Measurements from ENCODE around the gene ANXA11.

ANXA11 gene

DNA sequence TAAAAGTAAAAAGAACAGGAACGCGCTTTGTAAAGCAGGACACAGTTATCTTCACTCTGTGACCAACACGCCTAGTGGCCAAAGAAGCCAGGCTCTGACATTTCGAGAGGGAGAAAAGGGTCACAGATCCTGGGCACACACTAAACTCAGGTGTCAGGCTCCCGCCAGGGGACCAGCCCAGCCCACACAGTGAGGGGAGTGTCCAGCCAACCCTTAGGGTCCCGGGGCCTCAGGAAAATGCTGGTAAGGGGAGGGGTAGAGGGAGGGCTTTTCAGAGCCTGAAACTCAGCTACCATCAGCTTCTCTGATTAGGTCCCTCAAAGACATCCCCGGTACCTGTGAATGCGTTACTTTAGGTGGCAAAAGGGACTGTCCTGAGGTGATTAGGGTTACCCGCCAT is 16.6 kb downstream of the ANXA11 start:
- TF ChIP-seq CTCF (IDR thresholded peaks at IDR 0.05): no peak

GRCh38 chr10:80187465-80188409 is 17.6 kb downstream of the ANXA11 start:
- no peak for TF ChIP-seq CTCF (IDR thresholded peaks at IDR 0.05)

DNA sequence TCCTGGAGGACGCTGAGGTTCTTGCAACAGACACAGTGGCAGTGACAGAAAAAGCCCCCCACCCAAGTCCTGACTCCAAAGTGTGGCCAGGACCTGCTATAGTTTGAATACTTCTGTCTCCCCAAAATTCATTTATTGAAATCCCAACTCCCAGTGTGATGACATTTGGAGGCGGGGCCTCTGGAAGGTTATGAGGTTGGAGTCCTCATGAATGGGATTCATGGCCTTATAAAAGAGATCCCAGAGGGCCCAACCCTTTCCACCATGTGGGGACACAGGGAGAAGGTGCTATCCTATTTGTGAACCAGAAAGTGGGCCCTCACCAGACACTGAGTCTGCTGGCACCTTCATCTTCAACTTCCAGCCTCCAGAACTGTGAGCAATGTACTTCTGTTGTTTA is 18.3 kb downstream of the ANXA11 start:
- TF ChIP-seq CTCF (IDR thresholded peaks at IDR 0.05): no peak

DNA sequence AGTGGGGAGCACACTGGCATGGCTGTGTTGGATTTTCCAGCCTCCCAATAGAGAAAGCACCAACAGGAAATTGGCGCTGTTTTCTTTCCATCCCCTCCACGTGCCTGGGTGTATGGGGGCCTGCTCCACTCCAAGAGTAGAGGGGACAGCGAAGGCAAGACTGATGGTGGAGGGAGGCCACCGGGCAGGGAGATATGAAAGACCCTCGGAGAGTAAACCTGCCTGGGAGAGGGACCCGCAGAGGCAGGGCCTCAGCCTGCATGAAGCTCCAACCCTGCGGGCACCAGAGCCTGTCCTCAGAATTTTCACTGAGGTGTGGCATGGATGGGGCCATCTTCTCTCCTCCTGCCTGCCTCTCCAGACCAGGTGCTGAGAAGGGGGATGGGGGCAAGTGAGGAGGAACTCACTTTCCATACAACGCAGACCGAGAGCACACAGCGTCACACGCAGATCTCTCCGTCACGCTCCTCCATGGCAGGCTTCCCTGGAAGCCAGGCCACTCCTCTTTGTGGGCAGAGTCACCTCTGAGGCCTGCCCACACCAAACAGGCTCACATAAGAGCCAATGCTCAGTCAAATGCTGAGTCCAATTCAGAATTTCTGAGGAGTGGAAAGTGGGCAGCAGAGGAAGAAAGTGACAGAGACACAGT is 18.8 kb downstream of the ANXA11 start:
- no peak for TF ChIP-seq CTCF (IDR thresholded peaks at IDR 0.05)

DNA sequence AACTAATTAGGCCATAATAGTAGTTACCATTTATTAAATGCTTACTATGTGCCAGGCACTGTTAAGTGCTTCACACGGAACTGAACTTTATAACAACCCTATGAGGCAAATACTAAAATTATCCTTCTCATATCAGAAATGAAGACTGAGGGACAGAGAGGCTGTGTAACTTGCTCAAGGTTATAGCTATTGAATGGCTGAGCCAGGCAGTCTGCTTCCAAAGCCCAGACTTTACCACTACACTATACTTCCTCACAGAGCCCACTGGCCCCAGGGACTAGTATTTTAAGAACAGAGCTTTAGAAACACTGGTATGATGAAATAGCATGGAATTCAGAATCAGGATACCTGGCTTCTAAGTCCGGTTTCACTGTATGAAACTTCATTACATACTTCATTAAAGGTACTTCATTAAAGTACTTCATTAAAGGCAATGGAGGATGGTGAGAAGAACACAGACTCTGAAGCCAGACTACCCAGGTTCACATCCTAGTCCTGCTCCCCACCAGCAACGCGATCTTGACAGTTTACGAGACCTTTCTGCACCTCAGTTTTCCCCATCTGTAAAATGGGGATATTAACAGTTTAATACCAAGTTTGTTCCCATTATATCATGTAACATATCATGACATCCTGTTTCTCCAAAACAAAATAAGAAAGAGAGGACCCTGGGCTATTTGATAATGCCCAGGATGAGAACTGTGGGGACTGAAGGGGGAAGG is 19.6 kb downstream of the ANXA11 start:
- TF ChIP-seq CTCF (IDR thresholded peaks at IDR 0.05): no peak

DNA sequence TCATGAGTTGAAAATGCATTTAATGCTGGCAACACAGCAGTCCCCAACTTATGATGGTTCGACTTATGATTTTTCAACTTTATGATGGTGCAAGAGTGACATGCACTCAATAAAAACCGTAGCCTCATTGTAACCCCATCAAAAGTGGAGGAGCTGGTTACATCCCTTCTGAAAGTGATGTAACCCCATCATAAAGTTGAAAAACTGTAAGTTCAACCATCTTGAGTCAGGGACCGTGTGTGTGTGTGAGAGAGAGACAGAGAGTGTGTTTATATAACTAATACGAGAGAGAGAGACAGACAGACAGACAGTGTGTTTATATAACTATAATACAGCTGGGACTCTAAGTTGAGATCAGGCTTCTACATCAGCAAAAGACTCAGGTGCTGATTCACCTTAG is 21.0 kb downstream of the ANXA11 start:
- TF ChIP-seq CTCF (IDR thresholded peaks at IDR 0.05): no peak

DNA sequence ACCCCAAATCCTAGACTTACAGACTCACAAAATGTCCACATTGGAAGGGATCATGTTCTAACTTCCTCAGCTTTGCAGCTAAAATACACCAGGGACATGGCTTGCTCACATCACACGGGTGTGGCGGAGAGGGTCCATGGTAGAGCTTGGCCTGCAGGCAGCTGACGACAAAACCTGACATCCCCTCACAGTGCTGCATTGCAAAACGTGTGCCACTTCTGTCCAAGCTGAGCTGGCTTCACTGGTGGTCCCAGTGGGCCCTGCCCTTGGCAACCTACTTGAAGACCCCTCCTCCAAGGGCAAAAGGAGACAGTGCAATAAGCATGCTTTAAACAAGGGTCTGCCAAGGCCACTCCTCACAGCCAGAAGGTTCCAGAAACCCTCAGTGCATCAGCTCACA is 21.9 kb downstream of the ANXA11 start:
- TF ChIP-seq CTCF (IDR thresholded peaks at IDR 0.05): no peak
